ENCODE results near the gene MUC4. TPM values are rescaled to one million over a fixed set of nuclear protein-coding genes. Genes with fewer than 3 reads are reported as not detected.
"Not testable (repeated sequence)": the region's sequence is repeated elsewhere in the genome, so short reads cannot be mapped to it uniquely, and the experiment has no call there.

Gene MUC4
- total and polyA plus RNA-seq, 2 donors = 0.14 to 1.3 TPM

- no peaks in the 10 kb centered on the region for H3K9me3 ChIP-seq (ENCODE audit: control insufficient read depth in 2 of 2, insufficient read depth in 1 of 2, low read length in 1 of 2)
- H3K27ac ChIP-seq (ENCODE audit: low read depth in 1 of 2, low read length in 1 of 2) = no peak overlapping the region
- no peak for DNase-seq (ENCODE audit: low read depth in 6 of 9, low spot score in 9 of 9)
- no peaks in the 10 kb centered on the region for H3K36me3 ChIP-seq (ENCODE audit: control insufficient read depth in 2 of 2, insufficient read depth in 2 of 2, low read length in 1 of 2)
- H3K4me1 ChIP-seq (ENCODE audit: control insufficient read depth in 2 of 2, insufficient read depth in 2 of 2, low read length in 2 of 2) = peaks cover 0 to 5% of the 10 kb centered on the region in 2 donors
- H3K4me3 ChIP-seq (ENCODE audit: low read length in 2 of 2) = no peak overlapping the region
- WGBS = 93% methylated on average over 14 of the region's 14 CpGs
- peaks cover 0 to 6% of the 10 kb centered on the region in 2 donors for H3K27me3 ChIP-seq (ENCODE audit: control insufficient read depth in 2 of 2, insufficient read depth in 1 of 2, low read length in 1 of 2)
Observed at GRCh38 chr3:195836476-195837135, 24.9 kb upstream of the MUC4 start.

- no peak for DNase-seq (ENCODE audit: low read depth in 6 of 9, low spot score in 9 of 9)
- H3K27ac ChIP-seq (ENCODE audit: low read depth in 1 of 2, low read length in 1 of 2) = no peak overlapping the region
- H3K27me3 ChIP-seq (ENCODE audit: control insufficient read depth in 2 of 2, insufficient read depth in 1 of 2, low read length in 1 of 2) = peaks cover 0 to 6% of the 10 kb centered on the region in 2 donors
- no peaks in the 10 kb centered on the region for H3K9me3 ChIP-seq (ENCODE audit: control insufficient read depth in 2 of 2, insufficient read depth in 1 of 2, low read length in 1 of 2)
- peaks cover 0 to 5% of the 10 kb centered on the region in 2 donors for H3K4me1 ChIP-seq (ENCODE audit: control insufficient read depth in 2 of 2, insufficient read depth in 2 of 2, low read length in 2 of 2)
- no peak overlapping the region for H3K4me3 ChIP-seq (ENCODE audit: low read length in 2 of 2)
- H3K36me3 ChIP-seq (ENCODE audit: control insufficient read depth in 2 of 2, insufficient read depth in 2 of 2, low read length in 1 of 2) = no peaks in the 10 kb centered on the region
- WGBS = 94% methylated on average over 14 of the region's 14 CpGs
Observed at GRCh38 chr3:195835791-195836190, 24.1 kb upstream of the MUC4 start.

GRCh38 chr3:195834675-195835583, 23.2 kb upstream of the MUC4 start:
- H3K27me3 ChIP-seq (ENCODE audit: control insufficient read depth in 2 of 2, insufficient read depth in 1 of 2, low read length in 1 of 2) = peaks cover 0 to 6% of the 10 kb centered on the region in 2 donors
- DNase-seq (ENCODE audit: low read depth in 6 of 9, low spot score in 9 of 9) = no peak
- no peaks in the 10 kb centered on the region for H3K36me3 ChIP-seq (ENCODE audit: control insufficient read depth in 2 of 2, insufficient read depth in 2 of 2, low read length in 1 of 2)
- H3K27ac ChIP-seq (ENCODE audit: low read depth in 1 of 2, low read length in 1 of 2) = no peak overlapping the region
- WGBS = 93% methylated on average over 29 of the region's 29 CpGs
- peaks cover 0 to 5% of the 10 kb centered on the region in 2 donors for H3K4me1 ChIP-seq (ENCODE audit: control insufficient read depth in 2 of 2, insufficient read depth in 2 of 2, low read length in 2 of 2)
- H3K4me3 ChIP-seq (ENCODE audit: low read length in 2 of 2) = no peak overlapping the region
- H3K9me3 ChIP-seq (ENCODE audit: control insufficient read depth in 2 of 2, insufficient read depth in 1 of 2, low read length in 1 of 2) = no peaks in the 10 kb centered on the region

GRCh38 chr3:195829897-195830254, 18.1 kb upstream of the MUC4 start:
- no peak overlapping the region for H3K4me3 ChIP-seq (ENCODE audit: low read length in 2 of 2)
- no peak for DNase-seq (ENCODE audit: low read depth in 6 of 9, low spot score in 9 of 9)
- no peaks in the 10 kb centered on the region for H3K27me3 ChIP-seq (ENCODE audit: control insufficient read depth in 2 of 2, insufficient read depth in 1 of 2, low read length in 1 of 2)
- peaks cover 0 to 10% of the 10 kb centered on the region in 2 donors for H3K9me3 ChIP-seq (ENCODE audit: control insufficient read depth in 2 of 2, insufficient read depth in 1 of 2, low read length in 1 of 2)
- 96% methylated on average over 16 of the region's 16 CpGs for WGBS
- H3K4me1 ChIP-seq (ENCODE audit: control insufficient read depth in 2 of 2, insufficient read depth in 2 of 2, low read length in 2 of 2) = no peaks in the 10 kb centered on the region
- no peaks in the 10 kb centered on the region for H3K36me3 ChIP-seq (ENCODE audit: control insufficient read depth in 2 of 2, insufficient read depth in 2 of 2, low read length in 1 of 2)
- H3K27ac ChIP-seq (ENCODE audit: low read depth in 1 of 2, low read length in 1 of 2) = no peak overlapping the region

GRCh38 chr3:195828762-195829161, 17.0 kb upstream of the MUC4 start:
- Histone ChIP-seq H3K9me3 (ENCODE audit: control insufficient read depth in 2 of 2, insufficient read depth in 1 of 2, low read length in 1 of 2) (peaks cover 0 to 17% of the 10 kb centered on the region in 2 donors), H3K27me3 (ENCODE audit: control insufficient read depth in 2 of 2, insufficient read depth in 1 of 2, low read length in 1 of 2) (no peaks in the 10 kb centered on the region), H3K36me3 (ENCODE audit: control insufficient read depth in 2 of 2, insufficient read depth in 2 of 2, low read length in 1 of 2) (no peaks in the 10 kb centered on the region), H3K27ac (ENCODE audit: low read depth in 1 of 2, low read length in 1 of 2) (no peak overlapping the region), H3K4me1 (ENCODE audit: control insufficient read depth in 2 of 2, insufficient read depth in 2 of 2, low read length in 2 of 2) (no peaks in the 10 kb centered on the region), H3K4me3 (ENCODE audit: low read length in 2 of 2) (no peak overlapping the region)
- 97% methylated on average over 9 of the region's 9 CpGs for WGBS
- DNase-seq (ENCODE audit: low read depth in 6 of 9, low spot score in 9 of 9) = no peak

- Histone ChIP-seq H3K4me1 (ENCODE audit: control insufficient read depth in 2 of 2, insufficient read depth in 2 of 2, low read length in 2 of 2) (peaks cover 0 to 2% of the 10 kb centered on the region in 2 donors), H3K9me3 (ENCODE audit: control insufficient read depth in 2 of 2, insufficient read depth in 1 of 2, low read length in 1 of 2) (peaks cover 0 to 19% of the 10 kb centered on the region in 2 donors), H3K27me3 (ENCODE audit: control insufficient read depth in 2 of 2, insufficient read depth in 1 of 2, low read length in 1 of 2) (no peaks in the 10 kb centered on the region), H3K27ac (ENCODE audit: low read depth in 1 of 2, low read length in 1 of 2) (no peak overlapping the region), H3K4me3 (ENCODE audit: low read length in 2 of 2) (no peak overlapping the region), H3K36me3 (ENCODE audit: control insufficient read depth in 2 of 2, insufficient read depth in 2 of 2, low read length in 1 of 2) (no peaks in the 10 kb centered on the region)
- WGBS = 97% methylated on average over 47 of the region's 47 CpGs
- no peak for DNase-seq (ENCODE audit: low read depth in 6 of 9, low spot score in 9 of 9)
Observed at GRCh38 chr3:195825857-195826804, 14.4 kb upstream of the MUC4 start.

- no peak overlapping the region for H3K27ac ChIP-seq (ENCODE audit: low read depth in 1 of 2, low read length in 1 of 2)
- DNase-seq (ENCODE audit: low read depth in 6 of 9, low spot score in 9 of 9) = no peak
- no peaks in the 10 kb centered on the region for H3K36me3 ChIP-seq (ENCODE audit: control insufficient read depth in 2 of 2, insufficient read depth in 2 of 2, low read length in 1 of 2)
- peaks cover 0 to 19% of the 10 kb centered on the region in 2 donors for H3K9me3 ChIP-seq (ENCODE audit: control insufficient read depth in 2 of 2, insufficient read depth in 1 of 2, low read length in 1 of 2)
- H3K4me3 ChIP-seq (ENCODE audit: low read length in 2 of 2) = no peak overlapping the region
- H3K4me1 ChIP-seq (ENCODE audit: control insufficient read depth in 2 of 2, insufficient read depth in 2 of 2, low read length in 2 of 2) = peaks cover 0 to 2% of the 10 kb centered on the region in 2 donors
- H3K27me3 ChIP-seq (ENCODE audit: control insufficient read depth in 2 of 2, insufficient read depth in 1 of 2, low read length in 1 of 2) = no peaks in the 10 kb centered on the region
- WGBS = 87% methylated on average over 15 of the region's 15 CpGs
Observed at GRCh38 chr3:195825191-195825588, 13.5 kb upstream of the MUC4 start.

GRCh38 chr3:195824425-195825190, 12.9 kb upstream of the MUC4 start:
- H3K4me1 ChIP-seq (ENCODE audit: control insufficient read depth in 2 of 2, insufficient read depth in 2 of 2, low read length in 2 of 2); DNase-seq (ENCODE audit: low read depth in 6 of 9, low spot score in 9 of 9); H3K27me3 ChIP-seq (ENCODE audit: control insufficient read depth in 2 of 2, insufficient read depth in 1 of 2, low read length in 1 of 2); H3K4me3 ChIP-seq (ENCODE audit: low read length in 2 of 2); H3K36me3 ChIP-seq (ENCODE audit: control insufficient read depth in 2 of 2, insufficient read depth in 2 of 2, low read length in 1 of 2); H3K27ac ChIP-seq (ENCODE audit: low read depth in 1 of 2, low read length in 1 of 2): not testable (repeated sequence)
- peaks cover 0 to 19% of the 10 kb centered on the region in 2 donors for H3K9me3 ChIP-seq (ENCODE audit: control insufficient read depth in 2 of 2, insufficient read depth in 1 of 2, low read length in 1 of 2)
- 90% methylated on average over 13 of the region's 13 CpGs for WGBS

Data from thymus (tissue), 11 donors.